Heart left ventricle (tissue), 16 donors: ENCODE results near the gene PRX. TPM values are rescaled to one million over a fixed set of nuclear protein-coding genes. Genes with fewer than 3 reads are reported as not detected.
A peak's percentile ranks its signal among the peaks of the same experiment; 100 is the strongest.

ENCODE experiments used
- ATAC-seq, 4 donors: fragments of 200-7000 bp; cut with Tn5 transposase; one replicate each; pipeline ENCODE4 v1.9.1; 2020 to 2022; ENCODE audit warnings: moderate library complexity in 4 of 4, mild to moderate bottlenecking in 3 of 4, moderate number of reproducible peaks in 1 of 4
- DNase-seq, 5 donors: peaks; one replicate each; pipeline ENCODE4 v3.0.0-alpha.2; 2020
- H3K27ac ChIP-seq, 12 donors: fragments of 200-600 bp; sonication (generic) in 4 of 12; one replicate each; pipeline versions ENCODE4 v1.5.0 to v1.8.0; 2016 to 2022; ENCODE audit warnings: mild to moderate bottlenecking in 2 of 12
- H3K27me3 ChIP-seq, 9 donors: fragments of 200-600 bp; sonication (generic) in 2 of 9; one replicate each; pipeline versions ENCODE4 v1.5.1 to v1.8.0; 2016 to 2022; ENCODE audit warnings: mild to moderate bottlenecking in 3 of 9
- H3K36me3 ChIP-seq, 9 donors: fragments of 200-600 bp; sonication (generic) in 2 of 9; one replicate each; pipeline versions ENCODE4 v1.5.0 to v1.8.0; 2018 to 2022; ENCODE audit warnings: mild to moderate bottlenecking in 2 of 9
- H3K4me1 ChIP-seq, 12 donors: fragments of 200-600 bp; sonication (generic) in 4 of 12; one replicate each; pipeline versions ENCODE4 v1.5.0 to v1.8.0; 2016 to 2022; ENCODE audit warnings: mild to moderate bottlenecking in 3 of 12
- H3K4me3 ChIP-seq, 12 donors: fragments of 200-600 bp; sonication (generic) in 4 of 12; one replicate each; pipeline versions ENCODE4 v1.5.0 to v1.8.0; 2017 to 2022; ENCODE audit warnings: mild to moderate bottlenecking in 9 of 12, moderate library complexity in 4 of 12
- H3K9me3 ChIP-seq, 12 donors: fragments of 200-600 bp; sonication (generic) in 4 of 12; one replicate each; pipeline versions ENCODE4 v1.5.0 to v1.8.0; 2016 to 2022; ENCODE audit warnings: mild to moderate bottlenecking in 1 of 12
- POLR2A ChIP-seq, 2 donors: fragments of 450-650 bp; IDR thresholded peaks; one replicate each; pipeline ENCODE4 v1.6.1; 2017; ENCODE audit warnings: antibody characterized with exemption in 2 of 2, mild to moderate bottlenecking in 2 of 2, moderate library complexity in 2 of 2
- WGBS, 4 donors: extraction: QIAGEN DNeasy Blood & Tissue Kit in 2 of 4; methylation state at CpG; one replicate each; pipeline versions ENCODE4 v1.1.5 to v1.1.7; 2013 to 2018; 5-methylcytosine and 5-hydroxymethylcytosine counted together
- intact Hi-C, 10 donors: fragments of 100-400 bp; cut with DNase I; formaldehyde crosslinking; loops; one replicate each; pipeline versions ENCODE4 v1.11.1 to v1.14.2; 2022
- polyA plus RNA-seq, 2 donors: library from polyadenylated mRNA; stranded (reverse); fragments of 200-250 nt; gene quantifications; one replicate each; pipeline ENCODE4 v1.2.3, GENCODE V29; 2013
- total RNA-seq, 9 donors: library from RNA; depleted of rRNA in 2 of 9; stranded (reverse); fragments of >200 nt in 2 of 9; fragmentation: NEBNext Ultra II Directional in 3 of 9; extraction: Animal tissue kit (Norgen Biotek cat#: 25700) in 3 of 9; gene quantifications; one replicate each; pipeline versions ENCODE4 v1.1.0 to v1.2.4, GENCODE V29; 2016 to 2023
- TF ChIP-seq, protein P1 (sequence below), 12 donors: fragments of 200-600 bp; sonication (generic) in 4 of 12; IDR thresholded peaks; one replicate each; pipeline versions ENCODE4 v1.5.0 to v1.8.0; 2018 to 2022; ENCODE audit warnings: antibody characterized with exemption in 12 of 12, mild to moderate bottlenecking in 5 of 12
- donor health status: ischemic (EF 13 %, LVEDD 7.1; RV severe dilation, severe dysfunction).
- donor health status: healthy with polysubstance abuse.
- donor health status: DM: no; HTN: yes; CAD: no.
- donor health status: DM: no; HTN: no; CAD: no.
- donor health status: ischemic (EF 25% LVEDD 6.9; RV normal size, moderate dysfunction).
- donor health status: ischemic (EF 25% LVEDD 5.7; RV mildly dilated, moderate dysfunction).
- donor health status: healthy.
- donor health status: DM: yes; HTN: yes; CAD: no.
- donor health status: ischemic (EF 35%, LVEDD 5.7; RV mildly dilated, moderate dysfunction).
- donor health status: nonischemic (EF 11% LVEDD 7.7; RV severe dilation, severe dysfunction).
- donor health status: DM: yes; HTN: yes; CAD: no.
- donor health status: PGD.
- donor health status: ischemic (EF 29% LVEDD 5.4; RV normal size, mild dysfunction).
- donor health status: nonischemic (EF 23%, LVEDD 6.1; RV moderate dilation, normal function).

PRX gene
- total and polyA plus RNA-seq, 11 donors = 2.5 to 4.6 (median 3.1) TPM

DNA sequence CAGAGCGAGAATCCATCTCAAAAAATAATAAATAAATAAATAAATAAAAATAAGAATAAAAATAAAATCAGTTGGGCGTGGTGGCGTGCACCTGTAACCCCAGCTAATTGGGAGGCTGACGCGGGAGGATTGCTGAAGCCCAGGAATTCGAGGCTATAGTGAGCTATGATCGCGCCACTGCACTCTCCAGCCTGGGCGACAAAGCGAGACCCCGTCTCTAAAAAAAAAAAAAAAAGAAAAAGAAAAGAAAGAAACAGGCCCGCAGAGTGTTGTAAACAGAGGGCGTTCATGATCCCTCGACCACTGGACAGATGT, 7.2 kb upstream of the PRX start:
- Histone ChIP-seq H3K27me3 (no peaks in the 10 kb centered on the region), H3K4me1 (peaks cover 0 to 60% (median 43%) of the 10 kb centered on the region in 12 donors), H3K36me3 (peaks cover 3 to 24% (median 16%) of the 10 kb centered on the region in 9 donors), H3K27ac (peak overlapping the region; percentile 96 to 100 (median 99)), H3K9me3 (no peaks in the 10 kb centered on the region), H3K4me3 (peak overlapping the region; percentile 30 to 75 (median 64))
- 55 to 63% (median 59%) methylated on average over 14 of the region's 14 CpGs for whole genome bisulfite sequencing, 4 donors
- intact Hi-C loops = loop anchor here in 5 of 10 donors (2.0 to 10.0 kb wide), 6 partner anchors 22 to 387 kb away; partner anchors contain the start of genes C19orf47 (in 2 of the 5), PLD3 (in 2 of the 5) and LTBP4 (in 1 of the 5)
- TF ChIP-seq, protein P1, sequence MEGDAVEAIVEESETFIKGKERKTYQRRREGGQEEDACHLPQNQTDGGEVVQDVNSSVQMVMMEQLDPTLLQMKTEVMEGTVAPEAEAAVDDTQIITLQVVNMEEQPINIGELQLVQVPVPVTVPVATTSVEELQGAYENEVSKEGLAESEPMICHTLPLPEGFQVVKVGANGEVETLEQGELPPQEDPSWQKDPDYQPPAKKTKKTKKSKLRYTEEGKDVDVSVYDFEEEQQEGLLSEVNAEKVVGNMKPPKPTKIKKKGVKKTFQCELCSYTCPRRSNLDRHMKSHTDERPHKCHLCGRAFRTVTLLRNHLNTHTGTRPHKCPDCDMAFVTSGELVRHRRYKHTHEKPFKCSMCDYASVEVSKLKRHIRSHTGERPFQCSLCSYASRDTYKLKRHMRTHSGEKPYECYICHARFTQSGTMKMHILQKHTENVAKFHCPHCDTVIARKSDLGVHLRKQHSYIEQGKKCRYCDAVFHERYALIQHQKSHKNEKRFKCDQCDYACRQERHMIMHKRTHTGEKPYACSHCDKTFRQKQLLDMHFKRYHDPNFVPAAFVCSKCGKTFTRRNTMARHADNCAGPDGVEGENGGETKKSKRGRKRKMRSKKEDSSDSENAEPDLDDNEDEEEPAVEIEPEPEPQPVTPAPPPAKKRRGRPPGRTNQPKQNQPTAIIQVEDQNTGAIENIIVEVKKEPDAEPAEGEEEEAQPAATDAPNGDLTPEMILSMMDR (IDR thresholded peaks at IDR 0.05) = no peak
- TF ChIP-seq POLR2A (IDR thresholded peaks at IDR 0.05) = no peak
- DNase-seq (no peak), ATAC-seq (no peak)

DNA sequence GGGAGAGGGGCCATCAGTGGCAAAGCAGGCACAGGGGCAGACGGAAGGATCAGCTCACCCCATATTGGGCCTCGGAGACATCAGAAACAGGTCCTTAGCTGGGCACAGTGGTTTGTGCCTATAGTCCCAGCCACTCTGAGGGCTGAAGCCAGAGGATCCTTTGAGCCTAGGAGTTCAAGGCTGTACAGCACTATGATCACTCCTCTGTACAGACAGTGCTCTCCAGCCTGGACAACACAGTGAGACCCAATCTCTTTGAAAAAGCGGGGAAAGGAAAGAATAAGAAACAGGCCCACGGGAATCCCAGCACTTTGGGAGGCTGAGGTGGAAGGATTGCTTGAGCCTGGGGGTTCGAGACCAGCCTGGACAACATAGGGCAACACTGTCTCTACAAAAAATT, 6.6 kb upstream of the PRX start:
- H3K9me3 ChIP-seq = no peaks in the 10 kb centered on the region
- intact Hi-C loops = loop anchor here in 5 of 10 donors (2.0 to 10.0 kb wide), 6 partner anchors 23 to 388 kb away; partner anchors contain the start of genes C19orf47 (in 2 of the 5), PLD3 (in 2 of the 5) and LTBP4 (in 1 of the 5)
- ATAC-seq (no peak), DNase-seq (no peak)
- H3K36me3 ChIP-seq = peaks cover 3 to 24% (median 16%) of the 10 kb centered on the region in 9 donors
- no peaks in the 10 kb centered on the region for H3K27me3 ChIP-seq
- H3K4me1 ChIP-seq = peaks cover 0 to 60% (median 43%) of the 10 kb centered on the region in 12 donors
- H3K4me3 ChIP-seq = no peak overlapping the region
- H3K27ac ChIP-seq = peak overlapping the region in 2 of 12 donors; percentile 96 to 99
- WGBS, 4 donors = 82 to 94% (median 92%) methylated on average over 5 of the region's 5 CpGs
- TF ChIP-seq, protein P1 (IDR thresholded peaks at IDR 0.05) = no peak
- TF ChIP-seq POLR2A (IDR thresholded peaks at IDR 0.05) = no peak

DNA sequence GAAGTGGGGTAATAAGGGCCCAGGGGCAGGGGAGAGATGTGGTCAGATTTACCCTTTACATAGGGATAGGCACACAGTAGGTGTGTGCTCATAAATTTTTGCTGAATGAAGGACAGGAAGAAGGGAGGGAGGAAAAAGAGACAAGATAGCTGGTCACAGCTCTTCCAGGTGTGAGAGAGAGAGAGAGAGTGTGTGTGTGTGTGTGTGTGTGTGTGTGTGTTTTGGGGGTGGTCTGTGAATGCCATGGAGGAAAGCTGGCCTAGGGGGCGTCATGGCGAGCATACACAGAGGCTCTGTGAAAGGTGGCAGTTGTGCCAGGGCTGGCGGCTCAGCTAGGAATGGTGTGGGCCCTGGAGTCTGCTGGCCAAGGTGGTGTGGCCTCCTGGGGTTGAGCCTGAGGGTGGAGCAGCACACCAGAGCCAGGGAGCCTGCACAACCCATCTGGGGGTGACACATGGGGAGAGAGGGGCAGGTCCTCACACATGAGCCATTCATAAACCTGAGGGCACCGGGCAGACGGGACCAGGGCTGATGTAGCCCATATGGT, 6.0 kb upstream of the PRX start:
- Histone ChIP-seq H3K27me3 (no peaks in the 10 kb centered on the region), H3K9me3 (no peaks in the 10 kb centered on the region), H3K27ac (peak overlapping the region in 1 of 12 donors; percentile 96), H3K36me3 (peaks cover 3 to 24% (median 16%) of the 10 kb centered on the region in 9 donors), H3K4me3 (no peak overlapping the region), H3K4me1 (peaks cover 0 to 54% (median 39%) of the 10 kb centered on the region in 12 donors)
- intact Hi-C loops = no loop called here
- ATAC-seq (no peak), DNase-seq (no peak)
- TF ChIP-seq POLR2A (IDR thresholded peaks at IDR 0.05) = no peak
- TF ChIP-seq, protein P1 (IDR thresholded peaks at IDR 0.05) = no peak
- WGBS, 4 donors = 77 to 90% (median 80%) methylated on average over 5 of the region's 5 CpGs

DNA sequence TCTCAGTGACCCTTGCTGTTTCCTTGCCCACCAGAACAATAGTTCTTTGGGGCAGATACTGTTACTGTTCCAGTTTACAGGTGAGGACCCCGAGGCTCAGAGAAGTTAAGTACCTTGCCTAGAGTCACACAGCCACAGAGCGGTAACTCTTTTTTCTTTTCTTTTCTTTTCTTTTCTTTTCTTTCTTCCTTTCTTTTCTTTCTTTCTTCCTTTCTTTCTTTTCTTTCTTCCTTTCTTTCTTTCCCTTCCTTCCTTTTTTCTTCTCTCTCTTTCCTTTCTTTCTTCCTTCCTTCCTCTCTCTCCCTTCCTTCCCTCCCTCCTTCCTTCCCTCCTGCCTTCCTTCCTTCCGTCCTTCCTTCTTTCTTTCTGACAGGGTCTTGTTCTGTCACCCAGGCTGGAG, 4.9 kb upstream of the PRX start:
- TF ChIP-seq, protein P1 (IDR thresholded peaks at IDR 0.05) = no peak
- no peak for TF ChIP-seq POLR2A (IDR thresholded peaks at IDR 0.05)
- peaks cover 3 to 17% (median 12%) of the 10 kb centered on the region in 9 donors for H3K36me3 ChIP-seq
- intact Hi-C loops = no loop called here
- DNase-seq (no peak), ATAC-seq (no peak)
- H3K4me3 ChIP-seq = no peak overlapping the region
- peak overlapping the region; percentile 45 to 94 (median 82) for H3K27ac ChIP-seq
- WGBS, 4 donors = 84 to 90% (median 87%) methylated on average over 3 of the region's 3 CpGs
- H3K4me1 ChIP-seq = peaks cover 0 to 54% (median 37%) of the 10 kb centered on the region in 12 donors
- H3K9me3 ChIP-seq = no peaks in the 10 kb centered on the region
- no peaks in the 10 kb centered on the region for H3K27me3 ChIP-seq
